ENCODE data around the gene ABHD2. TPM values are rescaled to one million over a fixed set of nuclear protein-coding genes. Genes with fewer than 3 reads are reported as not detected.
A peak's percentile ranks its signal among the peaks of the same experiment; 100 is the strongest.
"Not testable (repeated sequence)": the region's sequence is repeated elsewhere in the genome, so short reads cannot be mapped to it uniquely, and the experiment has no call there.

Gene ABHD2
- total RNA-seq (67.8 TPM), polyA plus RNA-seq (10 to 100 TPM; 18.7 to 30.2 (median 21.2) TPM)

DNA sequence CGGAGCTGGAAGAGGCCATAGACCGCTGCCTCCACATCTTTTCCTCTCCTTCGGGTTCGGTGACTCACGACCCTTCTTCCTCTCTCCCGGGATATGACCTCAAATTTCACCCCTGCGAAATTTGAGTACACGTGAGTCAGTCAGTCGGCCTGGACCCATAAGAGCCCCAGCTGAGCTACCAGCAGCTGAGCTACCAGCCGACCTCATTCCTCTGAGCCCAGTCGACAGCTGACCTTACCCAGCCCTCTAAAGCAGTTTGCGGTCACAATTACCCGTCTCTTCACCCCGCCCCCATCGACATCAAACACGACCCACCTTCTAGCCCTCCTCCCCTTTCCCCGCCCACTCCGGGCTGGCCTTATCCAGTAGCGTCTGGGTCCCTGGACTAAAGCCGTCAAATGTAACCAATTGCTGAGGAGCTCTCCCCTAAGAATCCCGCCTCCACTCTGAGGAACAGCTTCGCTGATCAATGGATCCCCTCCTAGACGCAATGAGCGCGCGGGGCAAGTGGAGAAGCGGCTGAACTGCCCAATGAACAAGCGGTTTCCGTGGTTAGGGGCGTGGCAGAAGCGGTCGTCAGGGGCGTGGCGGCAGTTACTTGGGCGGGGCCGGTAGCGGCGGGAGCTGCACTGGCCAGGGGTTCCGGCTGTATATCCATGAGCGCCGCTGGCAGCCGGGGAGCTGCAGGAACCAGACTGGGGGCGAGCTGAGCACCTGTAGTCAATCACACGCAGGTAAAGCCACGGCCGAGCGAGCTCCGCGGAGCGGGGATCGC lies at the start of gene ABHD2:
TSS of gene ABHD2 (plus strand) at position 627 of the 775 bp plus-strand sequence. CDS start 27,872 bp downstream, outside the sequence.
- no peaks in the 10 kb centered on the region for H3K36me3 ChIP-seq (ENCODE audit: control insufficient read depth, insufficient read depth, low read length)
- Mint-ChIP-seq H3K4me1 (peaks cover 13 to 39% (median 30%) of the 10 kb centered on the region in 4 donors), H3K36me3 (peaks cover 2% of the 10 kb centered on the region), H3K9me3 (no peaks in the 10 kb centered on the region), H3K27ac (peak within 1 kb of the TSS; percentile 58 to 98 (median 92)), H3K4me3 (no peak within 1 kb of the TSS), H3K27me3 (no peaks in the 10 kb centered on the region)
- H3K9me3 ChIP-seq (ENCODE audit: control insufficient read depth in 2 of 2, low read length in 2 of 2): no peaks in the 10 kb centered on the region
- no peaks in the 10 kb centered on the region for H3K27me3 ChIP-seq (ENCODE audit: control insufficient read depth, insufficient read depth, low read length)
- H3K4me3 ChIP-seq (ENCODE audit: low read depth, low read length): peak within 1 kb of the TSS; percentile 85
- H3K4me1 ChIP-seq (ENCODE audit: control insufficient read depth, insufficient read depth, low read length, poor library complexity, severe bottlenecking): peaks cover 41% of the 10 kb centered on the region
- H3K27ac ChIP-seq (ENCODE audit: insufficient read depth, low read length, poor library complexity, severe bottlenecking): peak within 1 kb of the TSS; percentile 81
- ATAC-seq (ENCODE audit: low read depth in 2 of 2): peak; percentile 95 to 97
- DNase-seq: peak; percentile 97 to 100 (median 98)

- Mint-ChIP-seq H3K9me3 (peaks cover 0 to 4% (median 0%) of the 10 kb centered on the region in 7 donors), H3K36me3 (no peaks in the 10 kb centered on the region), H3K27me3 (peaks cover 39% of the 10 kb centered on the region), H3K27ac (no peak overlapping the region), H3K4me3 (no peak overlapping the region), H3K4me1 (peaks cover 0 to 1% (median 0%) of the 10 kb centered on the region in 4 donors)
- Histone ChIP-seq H3K4me1 (ENCODE audit: control insufficient read depth, insufficient read depth, low read length, poor library complexity, severe bottlenecking) (no peaks in the 10 kb centered on the region), H3K4me3 (ENCODE audit: low read depth, low read length) (no peak overlapping the region), H3K27me3 (ENCODE audit: control insufficient read depth, insufficient read depth, low read length) (peaks cover 5% of the 10 kb centered on the region), H3K9me3 (ENCODE audit: control insufficient read depth in 2 of 2, low read length in 2 of 2) (no peaks in the 10 kb centered on the region), H3K36me3 (ENCODE audit: control insufficient read depth, insufficient read depth, low read length) (no peaks in the 10 kb centered on the region), H3K27ac (ENCODE audit: insufficient read depth, low read length, poor library complexity, severe bottlenecking) (no peak overlapping the region)
- DNase-seq: no peak
- ATAC-seq (ENCODE audit: low read depth in 2 of 2): no peak
Measured at GRCh38 chr15:89039142-89039541, 49.1 kb upstream of the ABHD2 start.

DNA sequence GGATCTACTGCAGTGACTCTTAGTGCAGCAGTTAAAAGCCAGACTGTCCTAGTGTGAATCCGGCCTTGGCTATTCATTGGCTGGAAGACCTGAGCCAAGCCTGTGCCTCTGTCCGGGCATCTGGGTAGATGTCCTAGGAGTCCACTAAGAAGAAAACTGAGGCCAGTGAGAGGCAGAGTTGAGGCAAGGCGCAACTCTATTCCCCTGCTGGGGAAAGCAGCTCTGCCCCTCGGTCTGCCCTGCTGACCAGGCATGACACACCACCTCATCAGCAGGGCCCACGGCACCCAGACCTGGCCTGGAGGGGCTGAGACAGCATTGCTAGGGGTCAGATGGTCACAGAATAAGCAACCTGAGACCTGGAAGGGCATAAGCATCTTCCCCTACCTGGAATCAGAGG lies 46.7 kb upstream of the ABHD2 start:
- Mint-ChIP-seq H3K9me3 (peaks cover 0 to 9% (median 0%) of the 10 kb centered on the region in 7 donors), H3K36me3 (no peaks in the 10 kb centered on the region), H3K4me3 (no peak overlapping the region), H3K27ac (no peak overlapping the region), H3K4me1 (peaks cover 0 to 1% (median 0%) of the 10 kb centered on the region in 4 donors), H3K27me3 (peaks cover 21% of the 10 kb centered on the region)
- no peak for ATAC-seq (ENCODE audit: low read depth in 2 of 2)
- Histone ChIP-seq H3K9me3 (ENCODE audit: control insufficient read depth in 2 of 2, low read length in 2 of 2) (no peaks in the 10 kb centered on the region), H3K4me1 (ENCODE audit: control insufficient read depth, insufficient read depth, low read length, poor library complexity, severe bottlenecking) (no peaks in the 10 kb centered on the region), H3K27ac (ENCODE audit: insufficient read depth, low read length, poor library complexity, severe bottlenecking) (no peak overlapping the region), H3K36me3 (ENCODE audit: control insufficient read depth, insufficient read depth, low read length) (no peaks in the 10 kb centered on the region), H3K27me3 (ENCODE audit: control insufficient read depth, insufficient read depth, low read length) (no peaks in the 10 kb centered on the region), H3K4me3 (ENCODE audit: low read depth, low read length) (no peak overlapping the region)
- DNase-seq: no peak

DNA sequence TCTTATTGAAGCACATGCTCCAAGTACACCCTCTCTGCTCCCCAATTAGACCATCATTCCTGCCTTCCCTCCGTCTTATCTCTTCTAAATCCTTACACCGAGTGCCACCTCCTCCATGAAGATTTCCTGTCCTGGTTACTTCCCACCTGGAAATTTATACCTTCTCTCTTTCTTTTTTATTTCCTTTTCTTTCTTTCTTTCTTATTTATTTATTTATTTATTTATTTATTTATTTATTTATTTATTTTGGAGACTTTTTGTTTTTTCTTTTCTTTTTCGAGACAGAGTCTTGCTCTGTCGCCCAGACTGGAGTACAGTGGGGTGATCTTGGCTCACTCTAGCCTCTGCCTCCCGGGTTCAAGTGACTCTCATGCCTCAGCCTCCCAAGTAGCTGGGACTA lies 45.9 kb upstream of the ABHD2 start:
- DNase-seq (no peak), ATAC-seq (ENCODE audit: low read depth in 2 of 2) (no peak)
- Mint-ChIP-seq H3K27me3 (peaks cover 15% of the 10 kb centered on the region), H3K27ac (no peak overlapping the region), H3K4me3 (no peak overlapping the region), H3K9me3 (peaks cover 0 to 9% (median 0%) of the 10 kb centered on the region in 7 donors), H3K4me1 (peaks cover 0 to 1% (median 0%) of the 10 kb centered on the region in 4 donors), H3K36me3 (no peaks in the 10 kb centered on the region)
- no peak overlapping the region for H3K4me3 ChIP-seq (ENCODE audit: low read depth, low read length)
- no peaks in the 10 kb centered on the region for H3K4me1 ChIP-seq (ENCODE audit: control insufficient read depth, insufficient read depth, low read length, poor library complexity, severe bottlenecking)
- no peaks in the 10 kb centered on the region for H3K9me3 ChIP-seq (ENCODE audit: control insufficient read depth in 2 of 2, low read length in 2 of 2)
- H3K27me3 ChIP-seq (ENCODE audit: control insufficient read depth, insufficient read depth, low read length): no peaks in the 10 kb centered on the region
- no peaks in the 10 kb centered on the region for H3K36me3 ChIP-seq (ENCODE audit: control insufficient read depth, insufficient read depth, low read length)
- no peak overlapping the region for H3K27ac ChIP-seq (ENCODE audit: insufficient read depth, low read length, poor library complexity, severe bottlenecking)

- peaks cover 0 to 11% (median 0%) of the 10 kb centered on the region in 7 donors for H3K9me3 Mint-ChIP-seq
- Histone ChIP-seq H3K9me3 (ENCODE audit: control insufficient read depth in 2 of 2, low read length in 2 of 2) (no peaks in the 10 kb centered on the region), H3K27me3 (ENCODE audit: control insufficient read depth, insufficient read depth, low read length) (no peaks in the 10 kb centered on the region), H3K4me1 (ENCODE audit: control insufficient read depth, insufficient read depth, low read length, poor library complexity, severe bottlenecking) (no peaks in the 10 kb centered on the region), H3K4me3 (ENCODE audit: low read depth, low read length) (no peak overlapping the region), H3K27ac (ENCODE audit: insufficient read depth, low read length, poor library complexity, severe bottlenecking) (no peak overlapping the region), H3K36me3 (ENCODE audit: control insufficient read depth, insufficient read depth, low read length) (no peaks in the 10 kb centered on the region)
- DNase-seq: no peak
- H3K36me3 Mint-ChIP-seq: no peaks in the 10 kb centered on the region
- peaks cover 7% of the 10 kb centered on the region for H3K27me3 Mint-ChIP-seq
- no peak overlapping the region for H3K27ac Mint-ChIP-seq
- H3K4me3 Mint-ChIP-seq: no peak overlapping the region
- ATAC-seq (ENCODE audit: low read depth in 2 of 2): no peak
- H3K4me1 Mint-ChIP-seq: peaks cover 0 to 1% (median 0%) of the 10 kb centered on the region in 4 donors
Measured at GRCh38 chr15:89043031-89044002, 44.9 kb upstream of the ABHD2 start.

GRCh38 chr15:89049016-89049666 lies 39.1 kb upstream of the ABHD2 start:
- H3K4me1 ChIP-seq (ENCODE audit: control insufficient read depth, insufficient read depth, low read length, poor library complexity, severe bottlenecking): peaks cover 11% of the 10 kb centered on the region
- not testable (repeated sequence) for H3K27ac ChIP-seq (ENCODE audit: insufficient read depth, low read length, poor library complexity, severe bottlenecking); H3K36me3 Mint-ChIP-seq; ATAC-seq (ENCODE audit: low read depth in 2 of 2); H3K27me3 ChIP-seq (ENCODE audit: control insufficient read depth, insufficient read depth, low read length); H3K27me3 Mint-ChIP-seq; H3K4me3 ChIP-seq (ENCODE audit: low read depth, low read length); H3K36me3 ChIP-seq (ENCODE audit: control insufficient read depth, insufficient read depth, low read length); H3K9me3 ChIP-seq (ENCODE audit: control insufficient read depth in 2 of 2, low read length in 2 of 2)
- peaks cover 0 to 26% (median 6%) of the 10 kb centered on the region in 7 donors for H3K9me3 Mint-ChIP-seq
- DNase-seq: peak in 1 of 3 donors; percentile 19
- H3K4me3 Mint-ChIP-seq: peak overlapping the region in 3 of 4 donors; percentile 48 to 76 (median 69)
- H3K27ac Mint-ChIP-seq: peak overlapping the region; percentile 20 to 85 (median 54)
- peaks cover 12 to 41% (median 22%) of the 10 kb centered on the region in 4 donors for H3K4me1 Mint-ChIP-seq

DNA sequence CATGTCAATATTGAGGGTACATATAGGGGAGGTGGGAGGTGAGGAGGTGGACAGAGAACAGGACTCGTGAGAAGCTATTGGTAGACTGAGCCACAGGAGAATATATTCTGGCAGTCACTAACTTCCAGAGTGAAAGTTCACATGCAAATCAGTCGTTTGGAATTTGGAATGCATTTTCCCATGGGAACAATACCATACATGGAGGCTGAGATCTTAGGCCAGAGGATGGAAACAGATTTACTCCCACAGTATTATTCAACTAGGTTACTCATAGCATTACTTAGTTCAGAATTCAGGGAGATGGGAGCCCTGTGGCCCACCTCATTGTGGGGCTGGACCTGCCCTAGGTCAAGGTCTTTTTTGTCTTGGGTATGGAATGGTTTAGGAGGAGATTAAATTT lies 36.4 kb upstream of the ABHD2 start:
- peaks cover 0 to 21% (median 6%) of the 10 kb centered on the region in 7 donors for H3K9me3 Mint-ChIP-seq
- no peaks in the 10 kb centered on the region for H3K9me3 ChIP-seq (ENCODE audit: control insufficient read depth in 2 of 2, low read length in 2 of 2)
- H3K36me3 ChIP-seq (ENCODE audit: control insufficient read depth, insufficient read depth, low read length): no peaks in the 10 kb centered on the region
- H3K4me1 ChIP-seq (ENCODE audit: control insufficient read depth, insufficient read depth, low read length, poor library complexity, severe bottlenecking): peaks cover 11% of the 10 kb centered on the region
- no peak overlapping the region for H3K27ac Mint-ChIP-seq
- ATAC-seq (ENCODE audit: low read depth in 2 of 2) (no peak), DNase-seq (no peak)
- H3K27me3 Mint-ChIP-seq: peaks cover 4% of the 10 kb centered on the region
- H3K36me3 Mint-ChIP-seq: no peaks in the 10 kb centered on the region
- no peak overlapping the region for H3K4me3 Mint-ChIP-seq
- no peak overlapping the region for H3K4me3 ChIP-seq (ENCODE audit: low read depth, low read length)
- H3K4me1 Mint-ChIP-seq: peaks cover 12 to 41% (median 25%) of the 10 kb centered on the region in 4 donors
- H3K27ac ChIP-seq (ENCODE audit: insufficient read depth, low read length, poor library complexity, severe bottlenecking): no peak overlapping the region
- H3K27me3 ChIP-seq (ENCODE audit: control insufficient read depth, insufficient read depth, low read length): no peaks in the 10 kb centered on the region

Data from CD4-positive, CD25-positive, alpha-beta regulatory T cell (primary cell).